ENCODE results near the gene ZNF14.
"Not testable (repeated sequence)": the region's sequence is repeated elsewhere in the genome, so short reads cannot be mapped to it uniquely, and the experiment has no call there.

ZNF14 gene

GRCh38 chr19:19732579-19733501 is at the start of gene ZNF14:
TSS of gene ZNF14 (minus strand) at chr19:19733112. CDS start at chr19:19732958, 154 bp downstream.
- CTCF ChIA-PET = no interaction called here
- no peak for TF ChIP-seq CTCF (conservative IDR thresholded peaks at IDR 0.05; ENCODE audit: low read depth)
- H3K27ac ChIP-seq = peak within 1 kb of the TSS; percentile 71

GRCh38 chr19:19781791-19782190 is 48.9 kb upstream of the ZNF14 start:
- CTCF ChIA-PET; DNase-seq (ENCODE audit: low spot score); POLR2A ChIA-PET (ENCODE audit: low non-redundant PET); H3K27ac ChIP-seq: not testable (repeated sequence)

More at GRCh38 chr19:19732579-19733501, at the start of gene ZNF14:
- POLR2A ChIA-PET (ENCODE audit: low non-redundant PET) = interaction anchor here (0.5 to 1.1 kb wide), 5 partner anchors 9 to 581 kb away, joined by 3 to 5 read pairs (median 4); partner anchors contain the start of gene ZNF506
- peak; percentile 99 for DNase-seq (ENCODE audit: low spot score)

GRCh38 chr19:19778666-19779065 is 45.8 kb upstream of the ZNF14 start:
- no peak for TF ChIP-seq CTCF (conservative IDR thresholded peaks at IDR 0.05; ENCODE audit: low read depth)
- ChIA-PET POLR2A (ENCODE audit: low non-redundant PET) (no interaction called here), CTCF (interaction anchor here (0.7 kb wide), 1 partner anchor 1192 kb away, joined by 5 read pairs; no protein-coding TSS in a partner anchor)
- no peak for DNase-seq (ENCODE audit: low spot score)
- no peak overlapping the region for H3K27ac ChIP-seq

- ChIA-PET POLR2A (ENCODE audit: low non-redundant PET) (interaction anchor here (0.6 kb wide), 1 partner anchor 45 kb away, joined by 3 read pairs; the partner anchor contains the start of gene ZNF14), CTCF (no interaction called here)
- no peak overlapping the region for H3K27ac ChIP-seq
- no peak for DNase-seq (ENCODE audit: low spot score)
- TF ChIP-seq CTCF (conservative IDR thresholded peaks at IDR 0.05; ENCODE audit: low read depth) = no peak
Observed at GRCh38 chr19:19777692-19778091, 44.8 kb upstream of the ZNF14 start.

GRCh38 chr19:19776206-19777008 is 43.5 kb upstream of the ZNF14 start:
- ChIA-PET CTCF (interaction anchor here (0.6 to 0.8 kb wide), 2 partner anchors 13 to 302 kb away, joined by 3 to 4 read pairs; partner anchors contain the start of gene ZNF90), POLR2A (ENCODE audit: low non-redundant PET) (interaction anchor here (1.3 to 1.6 kb wide), 2 partner anchors 45 to 113 kb away, joined by 3 read pairs; partner anchors contain the start of genes ATP13A1 and ZNF506)
- DNase-seq (ENCODE audit: low spot score) = peak; percentile 94
- H3K27ac ChIP-seq = peak overlapping the region; percentile 87
- no peak for TF ChIP-seq CTCF (conservative IDR thresholded peaks at IDR 0.05; ENCODE audit: low read depth)

GRCh38 chr19:19775891-19776205 is 42.9 kb upstream of the ZNF14 start:
- TF ChIP-seq CTCF (conservative IDR thresholded peaks at IDR 0.05; ENCODE audit: low read depth) = no peak
- no peak for DNase-seq (ENCODE audit: low spot score)
- peak overlapping the region; percentile 87 for H3K27ac ChIP-seq
- ChIA-PET CTCF (interaction anchor here (0.8 kb wide), 1 partner anchor 13 kb away, joined by 3 read pairs; no protein-coding TSS in a partner anchor), POLR2A (ENCODE audit: low non-redundant PET) (interaction anchor here (1.3 to 1.6 kb wide), 2 partner anchors 46 to 113 kb away, joined by 3 read pairs; partner anchors contain the start of genes ATP13A1 and ZNF506)

Data from RWPE1 (cell line).